Kidney tubule cell (primary cell): Measurements from ENCODE around the gene ACAD8.
"Not testable (repeated sequence)": the region's sequence is repeated elsewhere in the genome, so short reads cannot be mapped to it uniquely, and the experiment has no call there.

Experiments
- DNase-seq: peaks from one replicate; pipeline ENCODE4 v3.0.0-alpha.2; 2018; ENCODE audit warnings: low spot score

Gene ACAD8

DNA sequence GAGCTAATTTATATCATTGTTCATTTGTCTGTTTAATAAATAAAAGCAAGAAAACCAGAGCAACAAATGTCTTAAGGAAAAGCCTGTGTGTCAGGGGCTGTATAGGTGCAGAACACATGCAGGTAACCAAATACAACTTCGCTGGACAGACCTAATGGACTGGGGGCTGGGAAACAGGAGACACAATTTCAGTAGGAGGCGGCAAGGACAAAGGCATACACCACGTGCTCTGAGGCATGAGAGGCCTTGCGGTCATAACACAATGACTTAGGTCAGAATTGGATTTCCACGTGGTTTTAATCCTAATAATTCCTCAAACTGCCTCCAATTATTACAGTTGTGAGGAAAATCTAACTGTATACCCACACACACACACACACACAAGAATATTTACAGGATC is 14.1 kb downstream of the ACAD8 start:
- no peak for DNase-seq

GRCh38 chr11:134267966-134268365 is 14.6 kb downstream of the ACAD8 start:
- no peak for DNase-seq

DNA sequence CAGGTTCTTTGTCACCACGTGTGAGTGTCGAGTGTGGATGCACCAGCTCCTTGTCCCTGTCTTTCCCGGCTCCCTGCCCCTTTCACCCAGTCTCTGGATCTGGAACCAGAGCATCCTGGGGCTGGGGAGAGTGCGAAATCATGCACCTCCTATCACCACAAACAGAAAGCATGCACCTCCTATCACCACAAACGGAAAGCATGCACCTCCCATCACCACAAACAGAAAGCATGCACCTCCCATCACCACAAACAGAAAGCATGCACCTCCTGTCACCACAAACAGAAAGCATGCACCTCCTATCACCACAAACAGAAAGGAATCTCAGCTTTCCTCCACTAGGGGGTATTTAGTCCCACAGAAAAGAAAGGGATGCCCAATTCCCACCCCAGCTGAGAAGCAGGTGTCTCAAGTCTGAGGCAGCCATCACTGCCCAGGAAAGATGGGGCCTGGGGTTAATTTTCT is 16.9 kb downstream of the ACAD8 start:
- DNase-seq, result no peak

- no peak for DNase-seq
Measured at GRCh38 chr11:134271978-134272377, 18.6 kb downstream of the ACAD8 start.

DNA sequence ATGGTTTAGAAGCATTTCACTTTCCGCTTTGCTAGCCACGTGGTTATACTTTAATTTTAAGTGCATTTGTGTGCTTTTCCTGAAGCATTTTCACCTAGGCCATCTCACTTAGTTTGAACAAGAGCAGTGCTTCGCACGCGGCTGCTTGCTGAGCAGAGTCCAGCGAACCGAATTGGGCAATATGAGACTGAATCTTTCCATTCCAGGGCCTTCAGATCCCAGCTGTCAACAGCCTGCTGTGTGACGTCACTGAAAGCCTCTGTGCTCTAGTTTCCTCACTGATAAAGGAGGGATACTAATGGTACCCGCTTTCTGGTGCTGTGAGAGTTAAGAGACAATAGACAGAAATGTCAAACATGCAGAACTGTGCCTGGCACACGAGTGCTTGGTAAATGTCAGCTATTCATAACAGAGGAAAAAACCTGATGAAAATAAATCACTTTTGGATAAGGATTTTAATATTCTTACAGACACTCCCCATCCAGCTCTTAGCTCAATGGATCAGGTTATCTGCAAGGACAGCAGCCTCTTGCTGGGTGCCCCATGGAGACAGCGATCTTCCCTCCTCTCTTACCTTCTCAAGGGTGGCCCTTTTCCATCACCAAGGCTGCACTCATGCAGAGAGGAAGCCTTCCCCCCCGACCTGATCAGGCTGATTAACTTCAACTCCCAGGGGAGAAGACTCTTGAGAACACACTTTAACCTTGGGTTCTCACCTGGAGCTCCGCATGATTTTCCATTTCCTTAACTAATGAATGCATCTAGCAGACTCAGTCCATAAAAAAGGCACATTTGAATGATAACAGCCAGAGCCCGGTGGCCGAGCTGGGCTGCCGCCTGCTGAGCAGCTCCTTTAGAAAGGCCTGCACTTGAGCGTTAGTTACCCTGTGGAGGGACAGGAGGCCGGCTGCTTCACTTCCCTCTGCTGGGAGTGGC is 19.3 kb downstream of the ACAD8 start:
- DNase-seq, result no peak

- no peak for DNase-seq
Measured at GRCh38 chr11:134273317-134273712, 19.9 kb downstream of the ACAD8 start.

DNA sequence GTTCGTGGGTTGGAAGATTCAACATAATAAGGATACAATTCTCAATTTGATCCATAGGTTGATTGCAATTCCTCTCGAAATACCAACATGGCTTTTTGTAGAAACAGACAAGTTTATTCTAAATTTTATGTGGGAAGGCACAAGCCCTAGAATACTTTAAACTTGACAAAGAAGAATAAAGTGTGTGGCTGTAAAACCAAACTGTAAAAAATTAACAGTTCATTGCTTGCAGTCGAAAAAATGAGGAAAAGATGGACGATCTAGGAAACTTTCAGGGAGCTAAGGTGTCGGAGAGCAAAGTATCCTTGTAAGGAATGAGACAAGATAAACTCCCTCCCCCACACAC is 21.8 kb downstream of the ACAD8 start:
- no peak for DNase-seq

DNA sequence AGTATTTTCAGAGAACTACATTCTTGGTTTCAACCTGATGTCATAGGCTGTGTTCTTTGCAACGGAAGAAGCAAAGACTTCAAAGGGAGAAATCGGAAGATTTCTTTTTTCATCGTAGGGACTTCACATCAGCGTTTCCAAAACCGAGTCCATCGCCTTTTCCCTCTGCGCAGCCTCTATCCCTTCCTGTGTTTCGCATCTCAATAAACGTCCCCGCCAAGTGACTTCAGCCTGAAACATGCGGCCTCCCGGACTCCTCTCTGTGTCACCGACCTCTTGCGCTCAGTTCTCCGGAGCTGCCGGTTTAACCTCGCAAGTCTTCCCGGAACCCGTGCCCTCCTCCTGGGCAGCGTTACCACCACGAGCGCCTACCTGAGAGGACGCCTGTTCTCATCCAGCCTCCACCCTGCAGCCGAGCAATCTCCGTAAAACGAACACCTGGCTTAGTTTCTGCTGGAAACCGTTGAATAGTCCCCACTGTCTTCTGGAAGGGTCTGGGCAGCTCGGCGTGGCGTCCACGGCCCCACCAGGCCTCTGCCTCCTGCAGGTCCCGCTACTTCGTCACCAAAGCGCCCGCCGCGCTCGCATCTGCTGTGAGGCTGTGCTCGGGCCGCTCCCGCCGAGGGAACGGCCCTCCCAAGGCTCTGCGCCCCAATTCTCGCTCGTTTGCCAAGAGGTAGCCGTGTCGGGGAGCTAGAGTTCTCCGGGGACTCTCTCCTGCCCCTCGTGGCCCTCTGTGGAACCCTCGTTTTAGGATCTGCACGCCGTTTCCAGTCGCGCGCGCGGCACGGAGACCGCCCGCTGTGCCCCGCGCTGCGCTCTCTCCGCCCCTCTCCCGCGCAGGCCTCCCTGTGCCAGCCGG is 22.4 kb downstream of the ACAD8 start, which contains the start of gene GLB1L3:
Gene GLB1L3 (plus strand): TSS at position 846 of the 862 bp plus-strand sequence. CDS start 362 bp downstream, outside the sequence.
- DNase-seq, result peak; percentile 35

- no peak for DNase-seq
Measured at GRCh38 chr11:134276396-134277182, 23.2 kb downstream of the ACAD8 start.

DNA sequence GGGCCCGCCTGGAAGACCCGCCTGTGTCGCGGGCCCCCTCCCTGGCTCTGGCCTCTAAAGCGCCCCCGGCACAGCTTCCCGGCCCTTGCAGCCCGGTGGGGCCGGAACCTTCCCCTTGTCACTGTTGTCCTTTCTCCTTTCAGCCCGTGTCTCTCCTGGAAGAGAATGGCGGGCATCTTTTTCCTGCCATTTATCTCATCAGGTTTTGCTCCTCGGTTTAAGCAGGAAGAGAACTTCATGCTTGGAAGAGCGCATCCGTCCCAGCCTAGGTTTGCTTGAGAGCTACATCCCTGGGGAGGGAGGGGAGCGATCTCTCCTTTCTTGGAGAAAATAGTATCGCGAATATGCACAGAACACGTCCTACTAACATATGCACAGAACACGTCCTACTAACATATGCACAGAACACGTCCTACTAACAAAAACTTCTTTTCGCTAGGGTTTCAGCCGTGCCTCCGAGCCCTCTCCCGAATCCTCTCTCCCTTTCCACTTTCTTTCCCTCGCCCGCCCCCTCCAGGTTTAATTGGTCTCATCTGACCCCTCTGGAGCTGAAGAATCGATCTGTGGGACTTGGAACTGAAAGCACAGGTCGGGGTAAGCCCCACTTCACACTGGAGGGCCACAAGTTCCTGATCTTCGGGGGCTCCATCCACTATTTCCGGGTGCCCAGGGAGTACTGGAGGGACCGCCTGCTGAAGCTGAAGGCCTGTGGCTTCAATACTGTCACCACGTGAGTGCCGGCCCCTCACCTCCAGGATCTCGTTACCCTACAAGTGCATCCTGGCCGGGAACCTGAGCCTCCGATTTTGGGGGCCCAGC is 24.0 kb downstream of the ACAD8 start:
- DNase-seq, result peak; percentile 11

DNA sequence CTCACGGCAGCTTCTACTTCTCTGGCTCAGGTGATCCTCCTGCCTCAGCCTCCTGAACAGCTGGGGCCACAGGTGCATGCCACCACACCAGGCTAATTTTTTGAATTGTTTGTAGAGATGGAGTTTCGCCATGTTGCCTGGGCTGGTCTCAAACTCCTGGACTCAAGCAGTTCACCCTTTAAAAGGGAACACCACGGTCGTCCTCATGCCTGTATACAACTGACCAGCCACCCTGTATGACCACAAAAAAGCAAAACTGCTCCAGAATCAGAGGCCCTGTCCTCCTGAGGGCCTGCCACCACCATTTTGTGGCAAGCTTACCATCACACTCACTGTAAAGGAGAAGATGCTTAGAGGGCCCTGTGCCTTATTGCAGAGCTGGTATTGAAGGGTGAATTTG is 25.0 kb downstream of the ACAD8 start:
- no peak for DNase-seq

DNA sequence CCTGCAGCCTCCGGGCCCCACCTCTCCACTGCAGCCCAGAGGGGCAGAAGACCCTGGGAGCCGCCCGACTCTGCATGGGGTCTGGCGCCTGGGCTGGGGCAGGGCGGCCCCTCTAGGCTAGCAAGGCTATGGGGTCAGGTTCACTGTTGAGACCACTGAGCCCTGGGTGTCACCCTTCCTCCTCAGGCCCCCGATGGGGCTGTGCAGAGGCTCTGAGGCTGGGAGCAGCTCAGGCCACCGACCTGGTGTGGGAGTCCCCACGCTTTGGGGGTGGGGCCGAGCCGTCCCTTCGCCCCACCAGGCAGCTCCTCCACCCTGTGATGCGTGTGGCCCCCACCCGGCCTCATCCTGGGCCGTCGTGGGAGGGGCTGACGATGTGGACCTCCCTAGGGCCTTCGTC is 28.3 kb downstream of the ACAD8 start:
- not testable (repeated sequence) for DNase-seq

DNA sequence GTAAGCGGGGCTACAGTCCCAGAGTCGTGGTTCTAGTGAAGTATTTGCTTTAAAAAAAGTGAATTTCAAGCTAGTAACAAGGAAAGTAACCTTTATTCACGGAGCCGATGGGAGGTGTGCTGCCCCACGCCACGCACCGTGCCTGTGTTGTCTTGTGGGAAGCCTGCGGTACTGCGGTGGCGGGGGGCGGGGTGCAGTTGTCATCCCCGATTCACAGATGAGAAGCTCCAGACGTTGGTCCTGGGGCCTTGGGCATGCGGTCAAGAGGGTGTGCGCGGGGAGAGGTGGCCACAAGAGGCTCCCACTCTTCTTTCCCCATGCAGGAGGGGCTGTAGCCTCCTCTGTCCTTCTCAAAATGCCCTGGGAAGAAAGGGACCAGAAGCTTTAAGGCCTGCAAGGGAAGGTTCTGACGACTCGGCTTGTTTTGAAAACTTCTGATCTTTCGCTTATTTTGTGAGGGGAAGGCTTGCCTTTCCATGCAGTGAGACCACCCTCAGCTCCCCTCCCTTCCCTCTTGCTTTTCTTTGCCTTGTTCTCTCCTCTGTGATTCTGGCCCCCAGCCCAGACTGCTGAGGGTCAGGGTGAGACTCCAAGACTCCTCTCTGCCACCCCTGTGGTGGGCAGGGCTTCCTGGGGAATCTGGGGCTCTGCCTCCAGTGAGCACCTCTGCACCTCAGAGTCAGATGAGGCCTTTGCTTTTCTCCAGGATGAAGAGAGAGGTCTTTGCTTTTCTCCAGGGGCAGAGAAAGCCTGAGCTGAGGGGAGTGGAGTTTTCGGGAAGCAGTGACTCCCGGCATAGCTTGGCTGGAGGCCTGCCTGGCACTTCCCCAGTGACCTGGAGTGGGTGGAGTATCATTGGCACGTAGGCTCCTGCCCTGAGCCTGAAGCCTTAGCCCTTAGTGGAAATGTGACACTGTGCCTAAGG is 29.0 kb downstream of the ACAD8 start:
- DNase-seq, result no peak

GRCh38 chr11:134283461-134284230 is 30.3 kb downstream of the ACAD8 start:
- no peak for DNase-seq

GRCh38 chr11:134284349-134284748 is 31.0 kb downstream of the ACAD8 start:
- DNase-seq, result not testable (repeated sequence)

GRCh38 chr11:134287561-134287960 is 34.2 kb downstream of the ACAD8 start:
- no peak for DNase-seq

DNA sequence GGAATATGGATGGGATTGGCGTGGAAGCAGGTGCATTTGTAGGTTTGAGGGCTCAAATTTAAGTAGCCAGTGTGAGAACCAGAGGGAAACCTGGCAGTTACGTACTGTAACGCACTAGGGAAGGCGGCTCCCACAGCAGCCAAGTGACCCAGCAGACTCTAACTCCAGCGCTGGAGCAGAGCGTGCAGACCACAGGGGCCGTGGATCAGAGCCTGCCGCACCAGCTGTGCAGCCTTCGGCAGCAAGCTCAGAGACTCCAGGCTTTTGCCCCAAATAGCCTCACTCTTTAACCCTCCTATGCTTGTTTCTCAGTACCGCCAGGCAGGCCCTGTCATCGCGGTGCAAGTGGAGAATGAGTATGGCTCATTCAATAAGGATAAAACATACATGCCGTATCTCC is 35.1 kb downstream of the ACAD8 start:
- DNase-seq, result no peak

GRCh38 chr11:134289167-134289566 is 35.8 kb downstream of the ACAD8 start:
- DNase-seq, result no peak

GRCh38 chr11:134289789-134290188 is 36.4 kb downstream of the ACAD8 start:
- no peak for DNase-seq
